ENCODE results near the gene RRP1. TPM values are rescaled to one million over a fixed set of nuclear protein-coding genes. Genes with fewer than 3 reads are reported as not detected.

RRP1 gene
- total RNA-seq, 4 donors from 2014 or later = 19.0 to 25.2 (median 20.8) TPM

DNA sequence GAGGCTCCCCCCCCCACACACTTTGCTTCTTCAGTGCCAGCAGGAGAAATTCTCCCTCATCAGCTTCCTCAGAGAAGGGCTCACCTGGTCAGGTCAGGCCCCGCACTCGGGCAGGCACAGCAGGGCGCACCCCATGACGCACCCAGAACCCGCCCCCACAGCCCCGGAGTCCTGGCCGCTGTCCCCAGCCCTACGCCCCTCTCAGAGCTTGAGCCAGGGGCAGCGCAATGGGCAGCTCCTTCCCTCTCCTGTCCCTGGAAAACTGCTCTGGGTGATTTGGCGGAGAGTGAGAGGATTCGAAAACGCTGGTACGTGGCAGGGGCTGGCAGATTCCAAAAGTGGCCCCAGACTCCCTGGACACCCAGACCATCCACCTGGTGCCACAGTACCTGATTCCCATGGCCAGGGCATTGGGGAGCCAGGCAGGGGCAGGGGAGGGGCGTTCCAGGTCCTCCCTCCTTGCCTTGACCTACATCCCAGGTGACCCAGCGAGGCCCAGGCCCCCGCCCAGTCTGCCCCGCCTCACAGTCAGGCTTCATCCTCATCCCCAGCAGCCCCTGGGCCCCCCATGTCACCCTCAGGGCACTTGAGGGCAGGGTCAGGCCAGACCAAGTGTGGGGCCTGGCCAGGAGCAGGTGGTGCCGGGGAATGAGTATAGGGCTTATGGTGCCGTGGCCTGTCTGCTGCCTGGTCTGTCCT, 23.7 kb downstream of the RRP1 start:
- H3K36me3 ChIP-seq = peaks cover 0 to 5% of the 10 kb centered on the region in 2 donors
- ATAC-seq = no peak
- no peak overlapping the region for H3K4me3 ChIP-seq
- no peak for TF ChIP-seq POLR2A (IDR thresholded peaks at IDR 0.05)
- TF ChIP-seq POLR2AphosphoS5 (IDR thresholded peaks at IDR 0.05) = no peak
- TF ChIP-seq, protein P1, sequence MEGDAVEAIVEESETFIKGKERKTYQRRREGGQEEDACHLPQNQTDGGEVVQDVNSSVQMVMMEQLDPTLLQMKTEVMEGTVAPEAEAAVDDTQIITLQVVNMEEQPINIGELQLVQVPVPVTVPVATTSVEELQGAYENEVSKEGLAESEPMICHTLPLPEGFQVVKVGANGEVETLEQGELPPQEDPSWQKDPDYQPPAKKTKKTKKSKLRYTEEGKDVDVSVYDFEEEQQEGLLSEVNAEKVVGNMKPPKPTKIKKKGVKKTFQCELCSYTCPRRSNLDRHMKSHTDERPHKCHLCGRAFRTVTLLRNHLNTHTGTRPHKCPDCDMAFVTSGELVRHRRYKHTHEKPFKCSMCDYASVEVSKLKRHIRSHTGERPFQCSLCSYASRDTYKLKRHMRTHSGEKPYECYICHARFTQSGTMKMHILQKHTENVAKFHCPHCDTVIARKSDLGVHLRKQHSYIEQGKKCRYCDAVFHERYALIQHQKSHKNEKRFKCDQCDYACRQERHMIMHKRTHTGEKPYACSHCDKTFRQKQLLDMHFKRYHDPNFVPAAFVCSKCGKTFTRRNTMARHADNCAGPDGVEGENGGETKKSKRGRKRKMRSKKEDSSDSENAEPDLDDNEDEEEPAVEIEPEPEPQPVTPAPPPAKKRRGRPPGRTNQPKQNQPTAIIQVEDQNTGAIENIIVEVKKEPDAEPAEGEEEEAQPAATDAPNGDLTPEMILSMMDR (IDR thresholded peaks at IDR 0.05) = no peak
- TF ChIP-seq EP300 (IDR thresholded peaks at IDR 0.05) = no peak
- H3K4me1 ChIP-seq = peaks cover 0 to 24% (median 7%) of the 10 kb centered on the region in 3 donors
- peaks cover 18% of the 10 kb centered on the region for H3K27me3 ChIP-seq
- H3K9me3 ChIP-seq = no peaks in the 10 kb centered on the region
- H3K27ac ChIP-seq = no peak overlapping the region
- 70% methylated on average over 2 of the region's 19 CpGs; no CpG with 5 or more reads in 1 of the 2 donors for WGBS, 2 donors (ENCODE audit: low coverage in 1 of 2)

DNA sequence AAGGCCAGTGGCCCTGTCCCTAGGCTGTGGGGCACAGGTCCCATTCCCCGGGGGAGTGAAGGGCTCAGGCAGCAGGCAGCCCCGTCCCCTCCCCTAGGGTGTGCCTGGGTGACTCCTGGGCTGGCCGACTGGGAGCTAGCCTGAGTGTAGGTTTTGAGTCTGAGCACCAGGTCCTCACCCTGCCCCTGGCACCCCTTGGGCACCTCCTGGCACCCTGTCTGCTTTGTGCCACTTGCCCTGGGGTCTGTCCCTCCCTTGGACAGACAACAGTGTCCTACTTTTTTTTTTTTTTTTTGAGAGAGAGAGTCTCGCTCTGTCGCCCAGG, 24.2 kb downstream of the RRP1 start:
- Histone ChIP-seq H3K9me3 (peaks cover 0 to 4% (median 0%) of the 10 kb centered on the region in 3 donors), H3K4me1 (peaks cover 0 to 24% (median 7%) of the 10 kb centered on the region in 3 donors), H3K4me3 (no peak overlapping the region), H3K27me3 (peaks cover 18% of the 10 kb centered on the region), H3K27ac (no peak overlapping the region), H3K36me3 (peaks cover 0 to 5% of the 10 kb centered on the region in 2 donors)
- ATAC-seq = no peak
- TF ChIP-seq EP300 (IDR thresholded peaks at IDR 0.05) (no peak), POLR2AphosphoS5 (IDR thresholded peaks at IDR 0.05) (no peak), POLR2A (IDR thresholded peaks at IDR 0.05) (no peak)
- TF ChIP-seq, protein P1 (IDR thresholded peaks at IDR 0.05) = no peak
- WGBS, 2 donors (ENCODE audit: low coverage in 1 of 2) = no CpG with 5 or more reads among the region's 5 CpGs

DNA sequence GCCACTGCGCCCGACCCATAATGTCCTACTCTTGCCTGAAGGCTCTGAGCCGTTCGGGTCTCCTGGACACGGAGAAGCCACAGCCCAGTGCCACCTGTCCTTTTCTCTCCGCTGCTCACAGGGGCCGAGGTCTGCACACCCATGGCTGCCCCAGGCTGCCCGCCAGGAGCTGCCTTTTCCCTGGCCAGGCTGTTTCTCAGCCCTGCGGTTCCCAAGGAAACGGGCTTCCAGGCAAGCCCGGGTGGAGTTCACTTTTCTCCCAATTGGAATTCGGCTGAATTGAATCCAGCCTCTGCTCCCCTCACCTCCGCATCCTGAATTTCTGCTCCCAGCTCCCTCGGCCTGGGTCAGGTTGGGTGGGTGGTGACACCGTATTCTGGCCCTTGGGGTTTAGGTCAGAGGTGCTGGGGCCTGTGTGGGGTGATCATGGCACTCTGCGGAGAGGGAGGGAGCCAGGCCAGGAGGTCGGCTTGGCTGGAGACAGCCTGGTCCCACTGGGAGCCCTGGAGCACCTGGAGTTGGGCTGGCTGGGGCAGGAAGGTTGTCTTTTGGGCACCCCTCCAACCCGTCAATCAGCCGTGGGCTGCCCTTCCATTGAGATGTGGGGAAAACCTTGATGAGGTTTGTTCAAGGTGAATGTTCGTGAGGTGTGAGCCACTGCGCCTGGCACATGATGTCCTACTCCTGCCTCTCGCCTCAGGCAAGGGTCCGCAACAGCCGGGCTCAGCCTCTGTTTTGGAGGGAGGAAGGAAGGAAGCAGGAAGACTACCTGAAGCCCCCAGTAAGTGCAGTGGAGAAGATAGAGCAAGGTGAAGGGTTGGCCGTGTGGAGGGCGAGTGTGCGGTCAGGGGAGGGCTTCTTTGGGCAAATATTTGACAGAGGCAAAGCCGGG, 25.1 kb downstream of the RRP1 start:
- Histone ChIP-seq H3K27me3 (peaks cover 18% of the 10 kb centered on the region), H3K36me3 (no peaks in the 10 kb centered on the region), H3K27ac (no peak overlapping the region), H3K9me3 (peaks cover 0 to 9% (median 0%) of the 10 kb centered on the region in 3 donors), H3K4me3 (no peak overlapping the region), H3K4me1 (peaks cover 0 to 24% (median 7%) of the 10 kb centered on the region in 3 donors)
- WGBS, 2 donors (ENCODE audit: low coverage in 1 of 2) = 25 to 50% methylated on average over 4 to 6 of the region's 28 CpGs
- TF ChIP-seq POLR2AphosphoS5 (IDR thresholded peaks at IDR 0.05) = no peak
- no peak for ATAC-seq

DNA sequence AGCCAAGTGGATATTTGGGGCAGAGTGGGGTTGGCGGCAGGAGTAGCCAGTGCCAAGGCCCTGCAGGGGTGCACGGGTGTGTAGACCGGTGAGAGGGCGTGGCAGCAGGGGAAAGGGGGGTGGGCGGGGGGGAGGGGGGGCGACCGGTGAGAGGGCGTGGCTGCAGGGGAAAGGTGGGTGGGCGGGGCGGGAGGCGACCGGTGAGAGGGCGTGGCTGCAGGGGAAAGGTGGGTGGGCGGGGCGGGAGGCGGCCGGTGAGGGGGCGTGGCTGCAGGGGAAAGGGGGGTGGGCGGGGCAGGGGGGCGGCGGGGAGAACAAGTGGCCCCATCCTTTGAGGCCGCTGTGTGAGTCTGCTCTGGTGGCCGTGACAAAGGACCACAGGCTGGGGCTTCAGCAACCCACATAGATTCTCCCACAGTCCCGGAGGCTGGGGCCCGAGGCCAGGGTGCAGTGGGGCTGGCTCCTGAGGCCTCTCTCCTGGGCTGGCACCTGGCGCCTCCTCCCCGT, 25.8 kb downstream of the RRP1 start:
- Histone ChIP-seq H3K27ac (no peak overlapping the region), H3K36me3 (no peaks in the 10 kb centered on the region), H3K9me3 (peaks cover 0 to 9% (median 0%) of the 10 kb centered on the region in 3 donors), H3K27me3 (peaks cover 18% of the 10 kb centered on the region), H3K4me3 (no peak overlapping the region), H3K4me1 (peaks cover 0 to 24% (median 7%) of the 10 kb centered on the region in 3 donors)
- WGBS, 2 donors (ENCODE audit: low coverage in 1 of 2) = 50 to 100% methylated on average over 2 to 7 of the region's 27 CpGs
- no peak for ATAC-seq
- no peak for TF ChIP-seq EP300 (IDR thresholded peaks at IDR 0.05)
- TF ChIP-seq POLR2A (IDR thresholded peaks at IDR 0.05) = no peak
- TF ChIP-seq POLR2AphosphoS5 (IDR thresholded peaks at IDR 0.05) = no peak
- TF ChIP-seq, protein P1 (IDR thresholded peaks at IDR 0.05) = no peak

DNA sequence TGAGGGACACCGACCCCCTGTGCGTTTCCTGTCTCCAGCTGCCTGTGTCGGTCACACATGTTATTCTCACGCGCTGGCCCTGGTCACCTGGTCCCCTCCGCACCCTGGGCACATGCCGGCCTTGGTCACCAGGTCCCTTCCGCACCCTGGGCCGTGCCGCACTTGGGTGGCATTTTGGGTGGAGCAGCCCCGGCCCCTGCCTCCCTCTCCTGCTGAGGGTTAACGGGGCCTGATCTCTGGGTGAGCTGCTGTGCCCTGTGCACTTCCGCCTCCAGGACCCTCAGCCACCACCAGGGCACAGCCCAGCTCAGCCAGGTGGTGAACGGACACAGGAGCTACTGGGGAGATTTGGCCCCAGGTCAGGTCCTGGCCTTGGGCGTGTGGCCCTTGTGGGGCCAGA, 26.6 kb downstream of the RRP1 start:
- TF ChIP-seq EP300 (IDR thresholded peaks at IDR 0.05) = no peak
- TF ChIP-seq POLR2AphosphoS5 (IDR thresholded peaks at IDR 0.05) = no peak
- no peak for TF ChIP-seq POLR2A (IDR thresholded peaks at IDR 0.05)
- TF ChIP-seq, protein P1 (IDR thresholded peaks at IDR 0.05) = no peak
- ATAC-seq = no peak
- Histone ChIP-seq H3K27ac (no peak overlapping the region), H3K36me3 (no peaks in the 10 kb centered on the region), H3K4me1 (peaks cover 0 to 17% (median 3%) of the 10 kb centered on the region in 3 donors), H3K27me3 (peaks cover 18% of the 10 kb centered on the region), H3K9me3 (peaks cover 0 to 9% (median 0%) of the 10 kb centered on the region in 3 donors), H3K4me3 (no peak overlapping the region)
- WGBS, 2 donors (ENCODE audit: low coverage in 1 of 2) = 60 to 98% methylated on average over 2 to 7 of the region's 15 CpGs
